ENCODE measurements around the gene C2orf78.
"Not testable (repeated sequence)": the region's sequence is repeated elsewhere in the genome, so short reads cannot be mapped to it uniquely, and the experiment has no call there.

DNA sequence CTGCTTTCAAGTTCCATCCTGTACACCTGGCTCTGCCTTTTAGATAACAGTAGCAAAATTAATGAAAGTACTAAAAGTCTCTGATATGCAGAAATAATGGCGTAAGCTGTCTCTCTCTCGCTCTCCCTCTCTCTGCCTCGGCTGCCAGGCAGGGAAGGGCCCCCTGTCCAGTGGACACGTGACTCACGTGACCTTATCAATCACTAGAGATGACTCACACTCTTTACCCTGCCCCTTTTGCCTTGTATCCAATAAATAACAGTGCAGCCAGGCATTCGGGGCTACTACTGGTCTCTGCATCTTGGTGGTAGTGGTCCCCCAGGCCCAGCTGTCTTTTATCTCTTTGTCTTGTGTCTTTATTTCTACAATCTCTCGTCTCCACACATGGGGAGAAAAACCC, 29.7 kb upstream of the C2orf78 start:
- TF ChIP-seq POLR2AphosphoS5 (IDR thresholded peaks at IDR 0.05; ENCODE audit: insufficient read depth, low read depth, low read length); CTCF (IDR thresholded peaks at IDR 0.05; ENCODE audit: extremely low read depth in 1 of 2, insufficient read depth in 1 of 2, low read depth in 1 of 2, low read length in 2 of 2): not testable (repeated sequence)
